ENCODE measurements around the gene IL23R.

GRCh38 chr1:67162954-67163353, 3.3 kb upstream of the IL23R start:
- no peak for TF ChIP-seq CTCF (IDR thresholded peaks at IDR 0.05)
- no peak for TF ChIP-seq TCF7L2 (IDR thresholded peaks at IDR 0.05; ENCODE audit: low read depth, low read length)
- TF ChIP-seq SIN3A (IDR thresholded peaks at IDR 0.05; ENCODE audit: borderline replicate concordance, insufficient read depth, low read depth, low read length), result no peak
- no peak for TF ChIP-seq POLR2AphosphoS5 (IDR thresholded peaks at IDR 0.05; ENCODE audit: low read depth, low read length)
